GM12891 (cell line): ENCODE data around the gene DPP10.

Experiments
- PAX5 ChIP-seq: IDR thresholded peaks from 2 replicates; pipeline ENCODE4 v1.6.1; 2011; ENCODE audit warnings: low read length, moderate library complexity, mild to moderate bottlenecking; ENCODE audit not compliant: insufficient read depth, severe bottlenecking
- POLR2A ChIP-seq: IDR thresholded peaks from 2 replicates; pipeline ENCODE4 v1.6.1; 2011; ENCODE audit warnings: low read depth, low read length, control low read depth
- POLR2AphosphoS5 ChIP-seq: IDR thresholded peaks from 2 replicates; pipeline ENCODE4 v1.6.1; 2011; ENCODE audit warnings: low read depth, low read length, control low read depth
- SPI1 ChIP-seq: IDR thresholded peaks from 2 replicates; pipeline ENCODE4 v1.6.1; 2011; ENCODE audit warnings: low read depth, low read length, control low read depth
- TAF1 ChIP-seq: IDR thresholded peaks from 2 replicates; pipeline ENCODE4 v1.6.1; 2011; ENCODE audit warnings: low read depth, low read length, control low read depth

GRCh38 chr2:115779085-115779632 lies 1336.7 kb downstream of the DPP10 start:
- TF ChIP-seq POLR2A (no peak), POLR2AphosphoS5 (no peak), TAF1 (no peak), PAX5 (no peak), SPI1 (no peak)
